H1 (cell line): ENCODE results near the gene KIF25. TPM values are rescaled to one million over a fixed set of nuclear protein-coding genes. Genes with fewer than 3 reads are reported as not detected.

Experiments
- CTCF ChIA-PET: fragments of 300-600 bp; sonication (Branson Sonifier 250); formaldehyde crosslinking; loops from one replicate; lab custom pipeline; 2021; ENCODE audit not compliant: partially characterized antibody; lab: Charles Lee
- POLR2A ChIA-PET: fragments of 300-600 bp; sonication (Branson Sonifier 250); formaldehyde crosslinking; loops from one replicate; lab custom pipeline; 2021; ENCODE audit warnings: inconsistent platforms; ENCODE audit not compliant: partially characterized antibody; lab: Charles Lee
- DNase-seq, 2 experiments: peaks; one replicate each; pipeline versions ENCODE4 v3.0.0 to v3.0.0-alpha.2; 2010 to 2022; ENCODE audit warnings: low spot score in 2 of 2, low read depth in 1 of 2, mixed read lengths in 1 of 2
- FAIRE-seq: peaks from 2 replicates; lab custom pipeline; 2011; peaks lifted over from hg19 to GRCh38; lab: Jason Lieb, UNC
- H2AFZ ChIP-seq: 2 replicates; pipeline ENCODE4 v1.8.1; 2012; ENCODE audit warnings: low read length, inconsistent platforms
- H2AK5ac ChIP-seq: 2 replicates; pipeline ENCODE4 v1.6.1; 2013; ENCODE audit warnings: low read depth, low read length
- H2BK120ac ChIP-seq: replicated peaks from 2 replicates; pipeline ENCODE3; 2013; ENCODE audit warnings: low read depth, low read length, inconsistent platforms
- H2BK12ac ChIP-seq: 2 replicates; pipeline ENCODE4 v1.6.1; 2013; ENCODE audit warnings: low read depth, low read length
- H2BK15ac ChIP-seq: 2 replicates; pipeline ENCODE4 v1.6.1; 2013; ENCODE audit warnings: low read length
- H2BK20ac ChIP-seq: 2 replicates; pipeline ENCODE4 v1.6.1; 2013; ENCODE audit warnings: low read length
- H2BK5ac ChIP-seq: 2 replicates; pipeline ENCODE4 v1.6.1; 2013; ENCODE audit warnings: low read depth, low read length
- H3K14ac ChIP-seq: 2 replicates; pipeline ENCODE4 v1.6.1; 2013; ENCODE audit warnings: inconsistent platforms; ENCODE audit not compliant: insufficient read length
- H3K18ac ChIP-seq: 2 replicates; pipeline ENCODE4 v1.6.1; 2013; ENCODE audit warnings: low read length; ENCODE audit errors: extremely low read depth
- H3K23ac ChIP-seq: 2 replicates; pipeline ENCODE4 v1.6.1; 2013; ENCODE audit warnings: inconsistent platforms; ENCODE audit not compliant: insufficient read length
- H3K23me2 ChIP-seq: 2 replicates; pipeline ENCODE4 v1.6.1; 2013; ENCODE audit warnings: low read depth, low read length
- H3K27ac ChIP-seq: 2 replicates; pipeline ENCODE4 v1.6.1; 2011; ENCODE audit warnings: low read depth, low read length, inconsistent platforms
- H3K27me3 ChIP-seq, 4 experiments: replicated peaks in 1 of 4; 1 replicate in 1 of 4; 2 replicates in 3 of 4; pipeline versions ENCODE4 v1.6.1 to v1.8.1; 2011 to 2013; ENCODE audit warnings: low read length in 3 of 4, mild to moderate bottlenecking in 3 of 4, inconsistent platforms in 2 of 4, mixed read lengths in 2 of 4, moderate library complexity in 1 of 4; ENCODE audit not compliant: control insufficient read depth in 3 of 4, insufficient read depth in 3 of 4; ENCODE audit errors: extremely low read depth in 1 of 4
- H3K36me3 ChIP-seq, 4 experiments: 2 replicates each; pipeline versions ENCODE4 v1.6.1 to v1.8.1; 2011 to 2013; ENCODE audit warnings: mild to moderate bottlenecking in 4 of 4, low read length in 3 of 4, moderate library complexity in 2 of 4, control low read depth in 1 of 4, inconsistent platforms in 1 of 4; ENCODE audit not compliant: insufficient read depth in 4 of 4, control insufficient read depth in 2 of 4
- H3K4ac ChIP-seq: replicated peaks from 2 replicates; pipeline ENCODE3; 2013; ENCODE audit warnings: low read length, low read depth, mixed read lengths, inconsistent platforms; ENCODE audit not compliant: insufficient read length
- H3K4me1 ChIP-seq, 4 experiments: replicated peaks in 1 of 4; 1 replicate in 1 of 4; 2 replicates in 3 of 4; pipeline versions ENCODE4 v1.6.1 to v1.8.1; 2011 to 2013; ENCODE audit warnings: low read length in 3 of 4, inconsistent platforms in 2 of 4, mixed read lengths in 1 of 4; ENCODE audit not compliant: insufficient read depth in 4 of 4, control insufficient read depth in 3 of 4
- H3K4me2 ChIP-seq, 2 experiments: 2 replicates each; pipeline versions ENCODE4 v1.6.1 to v1.8.1; 2011 to 2013; ENCODE audit warnings: low read depth in 2 of 2, low read length in 2 of 2, control low read depth in 1 of 2, inconsistent platforms in 1 of 2, mild to moderate bottlenecking in 1 of 2; ENCODE audit not compliant: insufficient read depth in 1 of 2
- H3K4me3 ChIP-seq, 4 experiments: fragments of 200-600, 300-600 bp in 1 of 4; sonication (generic), shearing (Covaris generic), sonication (Bioruptor Twin) in 1 of 4; 2 replicates each; pipeline versions ENCODE4 v1.5.1 to v1.8.1; 2011 to 2016; ENCODE audit warnings: low read length in 4 of 4, low read depth in 3 of 4, control low read depth in 2 of 4, inconsistent platforms in 2 of 4, mild to moderate bottlenecking in 2 of 4, mixed read lengths in 1 of 4, moderate library complexity in 1 of 4; ENCODE audit not compliant: insufficient read depth in 2 of 4; ENCODE audit errors: extremely low read depth in 1 of 4
- H3K56ac ChIP-seq: replicated peaks from 2 replicates; pipeline ENCODE3; 2013; ENCODE audit warnings: low read depth, mild to moderate bottlenecking, mixed read lengths, low read length, inconsistent platforms; ENCODE audit not compliant: insufficient read length
- H3K79me1 ChIP-seq: 2 replicates; pipeline ENCODE4 v1.6.1; 2013; ENCODE audit warnings: low read depth, low read length, control low read depth
- H3K79me2 ChIP-seq, 2 experiments: 2 replicates each; pipeline versions ENCODE4 v1.6.1 to v1.8.1; 2012 to 2013; ENCODE audit warnings: low read length in 2 of 2, mild to moderate bottlenecking in 2 of 2, inconsistent platforms in 1 of 2; ENCODE audit not compliant: insufficient read depth in 2 of 2, control insufficient read depth in 1 of 2
- H3K9ac ChIP-seq, 4 experiments: replicated peaks in 1 of 4; 1 replicate in 1 of 4; 2 replicates in 3 of 4; pipeline versions ENCODE4 v1.6.1 to v1.8.1; 2011 to 2013; ENCODE audit warnings: low read depth in 3 of 4, low read length in 3 of 4, control low read depth in 2 of 4, mild to moderate bottlenecking in 2 of 4, moderate library complexity in 2 of 4, inconsistent platforms in 1 of 4; ENCODE audit errors: extremely low read depth in 1 of 4
- H3K9me3 ChIP-seq, 2 experiments: 2 replicates each; pipeline versions ENCODE4 v1.6.1 to v1.8.1; 2012 to 2013; ENCODE audit warnings: mild to moderate bottlenecking in 2 of 2, moderate library complexity in 2 of 2, control low read depth in 1 of 2, inconsistent platforms in 1 of 2, low read depth in 1 of 2, low read length in 1 of 2, mixed read lengths in 1 of 2; ENCODE audit not compliant: insufficient read depth in 2 of 2
- H4K20me1 ChIP-seq, 2 experiments: replicated peaks in 1 of 2; 2 replicates each; pipeline versions ENCODE3 to v1.8.1; 2011 to 2013; ENCODE audit warnings: inconsistent platforms in 2 of 2, low read length in 2 of 2, mild to moderate bottlenecking in 1 of 2; ENCODE audit not compliant: insufficient read depth in 2 of 2, control insufficient read depth in 1 of 2
- H4K5ac ChIP-seq: 2 replicates; pipeline ENCODE4 v1.6.1; 2013; ENCODE audit warnings: low read length, low read depth, mixed read lengths, inconsistent platforms; ENCODE audit not compliant: insufficient read length
- H4K8ac ChIP-seq: 2 replicates; pipeline ENCODE4 v1.8.0; 2013; ENCODE audit warnings: mild to moderate bottlenecking, moderate library complexity, low read length, inconsistent platforms; ENCODE audit not compliant: insufficient read depth; ENCODE audit errors: extremely low read depth
- H4K91ac ChIP-seq: replicated peaks from 2 replicates; pipeline ENCODE3; 2013; ENCODE audit warnings: low read length, mixed read lengths, inconsistent platforms; ENCODE audit not compliant: insufficient read length
- ATF3 ChIP-seq: IDR thresholded peaks from 2 replicates; pipeline ENCODE4 v1.6.1; 2011; ENCODE audit warnings: low read depth, mild to moderate bottlenecking, low read length; ENCODE audit not compliant: insufficient read depth
- BACH1 ChIP-seq: IDR thresholded peaks from 2 replicates; pipeline ENCODE4 v1.6.1; 2012; ENCODE audit warnings: low read length, improper control_type of control experiment
- CBX8 ChIP-seq: fragments of 300-800, 300-1000 bp; sonication (generic); IDR thresholded peaks from 2 replicates; pipeline ENCODE4 v1.7.1; 2016; ENCODE audit warnings: low read depth, low read length, borderline replicate concordance
- JUND ChIP-seq: IDR thresholded peaks from 2 replicates; pipeline ENCODE4 v1.6.1; 2011; ENCODE audit warnings: mild to moderate bottlenecking, improper control_type of control experiment, low read length
- SP4 ChIP-seq: IDR thresholded peaks from 2 replicates; pipeline ENCODE4 v1.6.1; 2012; ENCODE audit warnings: low read length, inconsistent platforms
- SRF ChIP-seq: IDR thresholded peaks from 2 replicates; pipeline ENCODE4 v1.6.1; 2011; ENCODE audit warnings: mild to moderate bottlenecking, low read depth, low read length, moderate library complexity
- TAF1 ChIP-seq: IDR thresholded peaks from 2 replicates; pipeline ENCODE4 v1.6.1; 2011; ENCODE audit warnings: mild to moderate bottlenecking, low read depth, low read length
- WGBS, 2 experiments: shearing (Covaris generic) in 1 of 2; methylation state at CpG; one replicate each; pipeline versions ENCODE4 v1.1.6 to v1.1.7; 2013 to 2015; ENCODE audit warnings: low lambda C conversion rate in 2 of 2, mixed read lengths in 2 of 2, inconsistent platforms in 1 of 2, low coverage in 1 of 2, missing lambda C conversion rate in 1 of 2; ENCODE audit not compliant: insufficient replicate concordance in 2 of 2, insufficient coverage in 1 of 2, insufficient read length in 1 of 2; ENCODE audit errors: extremely low coverage in 1 of 2, missing lambda C conversion rate in 1 of 2; 5-methylcytosine and 5-hydroxymethylcytosine counted together
- polyA plus RNA-seq, 7 experiments: library from polyadenylated mRNA; depleted of rRNA in 3 of 7; stranded (reverse) in 5 of 7; unstranded in 2 of 7; fragments of >200 nt in 5 of 7; fragments of 200-250 nt in 2 of 7; gene quantifications; 1 replicate in 5 of 7; 2 replicates in 1 of 7; 4 replicates in 1 of 7; pipeline versions ENCODE4 v1.2.1 to v1.2.3, GENCODE V29; 2011 to 2013; ENCODE audit warnings: missing spikeins in 2 of 7, mixed read lengths in 2 of 7
- total RNA-seq: library from RNA; stranded (reverse); fragmentation: NEBNext Ultra II Directional; extraction: Animal tissue kit (Norgen Biotek cat#: 25700); gene quantifications from 2 replicates; pipeline ENCODE4 v1.2.1, GENCODE V29; 2021

The KIF25 gene
- total and polyA plus RNA-seq, 2 of the 8 experiments (the other 6 are each of a cell fraction or from before 2014, with no cell fraction given), result 1.5 to 2.0 TPM

DNA sequence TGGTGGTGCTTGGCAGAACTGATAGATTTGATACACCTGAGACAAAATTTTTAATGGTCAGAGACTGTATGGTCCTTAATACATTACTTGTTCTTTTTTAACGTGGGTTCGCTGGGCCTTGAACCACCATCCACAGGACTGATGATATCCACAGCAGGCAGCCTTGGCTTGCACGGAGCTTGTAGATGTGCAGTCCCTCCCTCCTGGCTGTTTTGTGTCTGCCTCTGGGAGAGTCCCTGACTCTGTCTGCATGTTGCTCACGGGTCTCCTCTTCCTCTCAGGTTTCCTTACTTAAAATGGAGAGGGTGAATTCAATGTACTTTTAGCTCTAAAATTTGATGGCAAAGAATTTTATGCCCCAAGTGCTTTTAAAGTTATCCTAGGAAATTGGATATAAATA lies 17.5 kb downstream of the KIF25 start:
- no peak overlapping the region for H2AK5ac ChIP-seq
- H3K56ac ChIP-seq, result no peak overlapping the region
- no peak for FAIRE-seq
- H4K8ac ChIP-seq, result no peak overlapping the region
- peaks cover 0 to 7% (median 2%) of the 10 kb centered on the region in 4 experiments; a peak in 3 of 7 replicates for H3K4me1 ChIP-seq
- H3K9ac ChIP-seq, result no peak overlapping the region
- H2BK5ac ChIP-seq, result no peak overlapping the region
- no peak overlapping the region for H2BK12ac ChIP-seq
- no peak overlapping the region for H2BK120ac ChIP-seq
- peaks cover 4 to 8% of the 10 kb centered on the region in 2 experiments; a peak in 2 of 4 replicates for H3K9me3 ChIP-seq
- no peak overlapping the region for H4K91ac ChIP-seq
- POLR2A ChIA-PET, result no interaction called here
- H4K5ac ChIP-seq, result no peak overlapping the region
- peaks cover 2% of the 10 kb centered on the region for H3K23me2 ChIP-seq
- H3K27ac ChIP-seq, result no peak overlapping the region
- no peak overlapping the region for H2BK20ac ChIP-seq
- H3K4me3 ChIP-seq, result no peak overlapping the region
- peak in 1 of 2 experiments; percentile 26 for DNase-seq
- no peak overlapping the region for H3K4ac ChIP-seq
- no peaks in the 10 kb centered on the region for H3K36me3 ChIP-seq
- CTCF ChIA-PET, result interaction anchor here (1.4 kb wide), 1 partner anchor 19 kb away, joined by 4 read pairs; no protein-coding TSS in a partner anchor
- TF ChIP-seq ATF3 (no peak), BACH1 (no peak), CBX8 (no peak), JUND (no peak), SP4 (no peak), SRF (no peak), TAF1 (no peak)
- 79% methylated on average over 4 of the region's 4 CpGs; no CpG with 5 or more reads in 1 of the 2 experiments for WGBS, 2 experiments
- H3K18ac ChIP-seq, result no peak overlapping the region
- no peak overlapping the region for H3K23ac ChIP-seq
- no peaks in the 10 kb centered on the region for H4K20me1 ChIP-seq
- H3K4me2 ChIP-seq, result no peak overlapping the region
- H3K79me2 ChIP-seq, result no peaks in the 10 kb centered on the region
- no peaks in the 10 kb centered on the region for H3K79me1 ChIP-seq
- no peak overlapping the region for H3K14ac ChIP-seq
- H3K27me3 ChIP-seq, result no peaks in the 10 kb centered on the region
- no peak overlapping the region for H2AFZ ChIP-seq
- no peak overlapping the region for H2BK15ac ChIP-seq
